LNCAP (cell line): Measurements from ENCODE around the gene RAB21.

Experiments
- CTCF ChIP-seq: fragments of 450-650 bp; IDR thresholded peaks from 2 replicates; pipeline ENCODE4 v1.5.1; 2017; ENCODE audit warnings: mild to moderate bottlenecking

The RAB21 gene

DNA sequence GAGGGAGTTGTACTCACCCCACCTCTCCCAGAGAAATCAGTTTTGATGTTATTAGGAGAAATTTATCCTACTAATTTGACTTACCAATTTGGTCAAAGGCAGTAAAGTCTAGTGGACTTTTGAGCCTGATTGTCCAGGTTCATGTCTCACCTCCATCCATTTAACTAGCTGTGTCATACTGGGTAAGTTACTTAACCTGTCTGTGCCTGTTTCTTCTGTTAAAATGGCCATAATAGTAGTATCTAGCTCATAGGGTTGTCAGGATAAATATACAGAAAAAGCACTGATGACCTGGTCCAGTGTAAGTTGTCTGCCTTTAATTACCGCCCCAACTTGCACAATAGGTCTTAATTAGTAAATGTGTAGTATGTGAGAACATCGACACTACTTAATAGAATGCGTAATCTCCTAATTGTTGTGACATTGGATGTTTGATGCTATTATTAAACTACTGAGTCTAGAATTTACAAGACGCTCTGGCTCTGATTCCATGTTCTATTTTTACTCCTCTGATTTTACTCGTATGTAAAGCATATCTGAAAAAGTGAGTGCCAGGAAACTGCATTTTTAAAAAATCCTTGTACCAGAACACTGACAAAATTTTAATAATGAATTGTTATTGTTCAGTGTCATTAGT is 1.5 kb downstream of the RAB21 start:
- TF ChIP-seq CTCF: no peak

DNA sequence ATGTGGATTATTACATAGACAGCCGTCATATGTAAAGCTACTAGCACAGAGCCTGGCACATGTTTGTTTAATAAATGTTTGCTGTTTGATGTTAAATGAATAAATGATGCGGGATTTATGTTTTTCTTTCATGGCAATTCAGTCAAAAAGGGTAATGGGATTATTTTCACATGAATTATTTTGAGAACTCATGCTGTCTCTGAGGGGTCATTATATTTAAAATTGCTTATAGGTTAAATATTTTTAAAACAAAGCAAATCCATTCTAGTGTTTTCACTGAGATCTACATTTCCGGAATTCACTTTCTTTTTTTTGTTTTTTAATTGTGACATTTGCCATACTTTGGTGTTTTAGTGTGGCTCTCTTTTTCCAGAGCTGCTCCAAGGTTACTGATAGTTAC is 5.3 kb downstream of the RAB21 start:
- no peak for TF ChIP-seq CTCF

DNA sequence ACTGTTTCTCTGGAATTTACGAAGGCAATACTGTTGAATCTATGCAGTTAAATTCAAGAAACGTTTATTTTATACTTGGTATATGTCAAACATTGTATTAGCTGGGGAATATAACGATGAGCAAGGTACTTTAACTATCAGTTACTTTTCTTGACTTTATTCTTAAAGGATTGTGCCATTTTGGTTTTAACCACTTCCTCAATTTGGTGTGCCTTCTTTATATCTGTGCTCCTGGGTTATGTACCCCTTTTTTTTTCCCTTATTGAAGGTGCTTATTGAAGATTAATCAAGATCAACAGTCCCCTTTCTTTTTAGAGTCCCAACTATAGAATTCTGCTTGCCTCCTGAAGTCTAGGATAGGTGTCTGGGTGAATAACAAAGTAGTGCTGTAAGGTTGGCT is 5.8 kb downstream of the RAB21 start:
- no peak for TF ChIP-seq CTCF

DNA sequence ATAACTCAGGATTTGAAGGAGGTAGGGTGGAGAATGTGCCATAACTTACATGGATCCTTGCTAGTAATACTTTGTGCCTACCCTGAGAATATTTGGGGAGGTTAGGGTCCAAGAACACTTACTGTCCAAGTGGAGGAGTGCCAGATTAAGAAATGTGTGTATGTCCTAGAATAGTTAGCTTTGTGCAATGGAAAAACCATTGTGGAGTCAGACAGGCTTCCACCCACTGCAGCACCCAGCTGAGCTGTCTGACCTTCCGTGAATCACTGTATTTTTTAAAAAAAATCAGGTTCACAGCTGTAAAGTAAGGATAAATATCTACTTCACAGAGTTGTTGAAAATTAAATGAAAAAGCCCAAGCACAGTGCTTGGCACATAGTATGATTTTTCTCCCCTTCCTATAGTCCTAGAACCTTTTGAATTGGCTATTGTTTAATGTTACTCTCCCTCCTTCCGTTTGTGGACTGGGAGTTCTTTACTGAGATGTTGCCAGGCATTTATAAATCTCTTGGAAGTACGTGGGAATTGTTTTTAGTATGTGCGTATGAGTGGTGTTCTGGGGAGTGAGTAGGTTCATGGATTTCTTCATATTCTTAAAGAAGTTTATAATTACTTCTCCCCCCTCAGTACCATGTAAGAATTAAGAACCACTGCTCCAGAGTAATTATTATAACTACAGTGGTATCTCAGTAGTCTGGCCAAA is 9.2 kb downstream of the RAB21 start:
- no peak for TF ChIP-seq CTCF

DNA sequence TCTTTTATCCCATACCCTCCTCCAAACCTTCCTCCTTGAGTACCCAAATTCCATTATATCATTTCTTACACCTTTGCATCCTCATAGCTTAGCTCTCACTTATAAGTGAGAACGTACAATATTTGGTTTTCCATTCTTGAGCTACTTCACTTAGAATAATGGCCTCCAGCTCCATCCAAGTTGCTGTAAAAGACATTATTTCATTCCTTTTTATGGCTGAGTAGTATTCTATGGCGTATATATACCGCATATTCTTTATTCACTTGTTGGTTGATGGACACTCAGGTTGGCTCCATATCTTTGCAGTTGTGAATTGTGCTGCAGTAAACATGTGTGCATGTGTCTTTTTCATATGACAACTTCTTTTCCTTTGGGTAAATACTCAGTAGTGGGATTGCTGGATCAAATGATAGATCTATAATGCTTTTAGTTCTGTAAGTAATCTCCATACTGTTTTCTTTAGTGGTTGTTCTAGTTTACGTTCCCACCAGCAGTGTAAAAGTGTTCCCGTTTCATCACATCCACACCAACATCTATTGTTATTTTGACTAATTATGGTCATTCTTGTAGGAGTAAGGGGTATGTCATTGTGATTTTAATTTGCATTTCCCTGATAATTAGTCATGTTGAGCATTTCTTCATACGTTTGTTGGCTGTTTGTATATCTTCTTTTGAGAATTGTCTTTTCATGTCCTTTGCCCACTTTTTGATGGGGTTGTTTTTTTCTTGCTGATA is 10.1 kb downstream of the RAB21 start:
- no peak for TF ChIP-seq CTCF

DNA sequence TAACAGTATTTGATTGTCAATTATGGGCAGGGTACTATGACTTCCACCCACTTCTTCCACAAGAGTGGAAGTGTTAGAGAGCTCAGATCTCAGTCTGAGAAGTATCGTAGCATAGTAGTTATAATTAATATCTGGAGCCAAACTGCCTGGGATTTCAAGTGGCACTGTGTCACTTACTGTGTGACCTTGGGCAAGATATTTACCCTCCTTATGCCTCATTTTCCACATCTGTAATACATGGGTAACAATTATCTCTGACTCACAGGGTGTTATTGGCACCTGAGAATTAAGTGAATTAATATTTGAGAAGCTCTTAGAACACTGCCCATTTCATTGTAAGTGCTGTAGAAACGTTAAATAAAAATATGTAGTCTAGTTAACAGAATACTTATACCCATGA is 11.5 kb downstream of the RAB21 start:
- no peak for TF ChIP-seq CTCF

- TF ChIP-seq CTCF: no peak
These were observed 12.5 kb downstream of the RAB21 start for GRCh38 chr12:71767183-71767582.
